Lung (tissue), 12 donors: ENCODE data around the gene NOX5. TPM values are rescaled to one million over a fixed set of nuclear protein-coding genes. Genes with fewer than 3 reads are reported as not detected.

ENCODE experiments used
- ATAC-seq: fragments of 200-7000 bp; cut with Tn5 transposase; one replicate; pipeline ENCODE4 v1.9.1; 2020; ENCODE audit warnings: moderate number of reproducible peaks; ENCODE audit not compliant: insufficient read depth, low FRiP score
- DNase-seq, 3 donors: peaks; one replicate each; pipeline ENCODE4 v3.0.0-alpha.2; 2013 to 2017
- H3K27ac ChIP-seq, 2 donors: one replicate each; pipeline ENCODE4 v1.5.1; 2013; ENCODE audit warnings: mild to moderate bottlenecking in 2 of 2, moderate library complexity in 2 of 2, control low read depth in 1 of 2, inconsistent platforms in 1 of 2, low read depth in 1 of 2, low read length in 1 of 2
- H3K27me3 ChIP-seq, 3 donors: one replicate each; pipeline ENCODE4 v1.5.1; 2013; ENCODE audit warnings: low read length in 2 of 3; ENCODE audit not compliant: control insufficient read depth in 3 of 3, insufficient read depth in 3 of 3
- H3K36me3 ChIP-seq, 4 donors: one replicate each; pipeline ENCODE4 v1.5.1; 2013; ENCODE audit warnings: low read length in 4 of 4, mild to moderate bottlenecking in 1 of 4, moderate library complexity in 1 of 4; ENCODE audit not compliant: control insufficient read depth in 4 of 4, insufficient read depth in 4 of 4
- H3K4me1 ChIP-seq, 5 donors: one replicate each; pipeline ENCODE4 v1.5.1; 2013; ENCODE audit warnings: low read length in 5 of 5, mild to moderate bottlenecking in 2 of 5, moderate library complexity in 1 of 5; ENCODE audit not compliant: control insufficient read depth in 5 of 5, insufficient read depth in 5 of 5
- H3K4me3 ChIP-seq: one replicate; pipeline ENCODE4 v1.5.1; 2013; ENCODE audit warnings: mild to moderate bottlenecking, control low read depth, moderate library complexity
- H3K9ac ChIP-seq, 2 donors: one replicate each; pipeline ENCODE4 v1.5.1; 2013; ENCODE audit warnings: low read length in 2 of 2, control low read depth in 1 of 2; ENCODE audit not compliant: insufficient read depth in 1 of 2
- H3K9me3 ChIP-seq, 4 donors: one replicate each; pipeline ENCODE4 v1.5.1; 2013; ENCODE audit warnings: low read length in 3 of 4, mild to moderate bottlenecking in 1 of 4, moderate library complexity in 1 of 4; ENCODE audit not compliant: control insufficient read depth in 4 of 4, insufficient read depth in 3 of 4
- WGBS, 2 donors: extraction: QIAGEN DNeasy Blood & Tissue Kit; methylation state at CpG; one replicate each; pipeline ENCODE4 v1.1.7; 2013; 5-methylcytosine and 5-hydroxymethylcytosine counted together
- polyA plus RNA-seq, 2 donors: library from polyadenylated mRNA; stranded (reverse); fragments of 200-250 nt; gene quantifications; one replicate each; pipeline ENCODE4 v1.2.1, GENCODE V29; 2013
- total RNA-seq, 2 donors: library from RNA; depleted of rRNA in 1 of 2; stranded (reverse); fragments of >200 nt in 1 of 2; gene quantifications; one replicate each; pipeline ENCODE4 v1.2.1, GENCODE V29; 2014 to 2021
- TF ChIP-seq, protein P1 (sequence below): IDR thresholded peaks from 2 replicates; pipeline ENCODE4 v1.5.1; 2012; ENCODE audit warnings: mild to moderate bottlenecking; ENCODE audit errors: control extremely low read depth, extremely low read depth
- donor health status: control.
- donor health status: control.
- donor health status: Bipolar disorder and iron deficiency.
- donor health status: healthy.
- donor health status: DM: yes; HTN: yes; CAD: no.

The NOX5 gene
- total and polyA plus RNA-seq, 4 donors = 0.03 to 0.77 (median 0.09) TPM

DNA sequence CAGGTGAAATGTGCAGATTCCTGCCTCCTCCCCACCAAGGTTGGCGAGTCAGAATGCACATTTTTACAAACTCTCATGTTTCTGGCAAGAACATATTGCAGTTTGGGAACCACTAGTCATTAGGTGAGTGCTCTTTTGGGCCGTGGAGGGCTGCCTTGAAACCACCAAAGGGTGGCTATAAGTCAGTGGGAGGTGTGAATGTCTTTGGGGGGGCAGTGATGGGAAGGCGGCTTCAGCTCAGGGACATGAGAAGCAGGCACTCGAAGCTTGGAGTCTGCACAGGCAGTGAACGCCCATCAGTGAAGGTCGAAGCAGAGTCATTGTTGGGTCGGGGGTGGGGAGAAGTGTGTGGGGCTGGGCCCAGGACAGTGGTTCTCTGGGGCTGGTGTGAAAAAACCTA, 1.1 kb downstream of the NOX5 start:
- H3K36me3 ChIP-seq = no peaks in the 10 kb centered on the region
- no peaks in the 10 kb centered on the region for H3K9me3 ChIP-seq
- TF ChIP-seq, protein P1, sequence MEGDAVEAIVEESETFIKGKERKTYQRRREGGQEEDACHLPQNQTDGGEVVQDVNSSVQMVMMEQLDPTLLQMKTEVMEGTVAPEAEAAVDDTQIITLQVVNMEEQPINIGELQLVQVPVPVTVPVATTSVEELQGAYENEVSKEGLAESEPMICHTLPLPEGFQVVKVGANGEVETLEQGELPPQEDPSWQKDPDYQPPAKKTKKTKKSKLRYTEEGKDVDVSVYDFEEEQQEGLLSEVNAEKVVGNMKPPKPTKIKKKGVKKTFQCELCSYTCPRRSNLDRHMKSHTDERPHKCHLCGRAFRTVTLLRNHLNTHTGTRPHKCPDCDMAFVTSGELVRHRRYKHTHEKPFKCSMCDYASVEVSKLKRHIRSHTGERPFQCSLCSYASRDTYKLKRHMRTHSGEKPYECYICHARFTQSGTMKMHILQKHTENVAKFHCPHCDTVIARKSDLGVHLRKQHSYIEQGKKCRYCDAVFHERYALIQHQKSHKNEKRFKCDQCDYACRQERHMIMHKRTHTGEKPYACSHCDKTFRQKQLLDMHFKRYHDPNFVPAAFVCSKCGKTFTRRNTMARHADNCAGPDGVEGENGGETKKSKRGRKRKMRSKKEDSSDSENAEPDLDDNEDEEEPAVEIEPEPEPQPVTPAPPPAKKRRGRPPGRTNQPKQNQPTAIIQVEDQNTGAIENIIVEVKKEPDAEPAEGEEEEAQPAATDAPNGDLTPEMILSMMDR = no peak
- no peaks in the 10 kb centered on the region for H3K27me3 ChIP-seq
- H3K4me1 ChIP-seq = no peaks in the 10 kb centered on the region
- H3K27ac ChIP-seq = no peak overlapping the region
- ATAC-seq (no peak), DNase-seq (no peak)
- WGBS, 2 donors = 81 to 85% methylated on average over 7 of the region's 7 CpGs
- H3K4me3 ChIP-seq = no peak overlapping the region
- H3K9ac ChIP-seq = no peak overlapping the region

DNA sequence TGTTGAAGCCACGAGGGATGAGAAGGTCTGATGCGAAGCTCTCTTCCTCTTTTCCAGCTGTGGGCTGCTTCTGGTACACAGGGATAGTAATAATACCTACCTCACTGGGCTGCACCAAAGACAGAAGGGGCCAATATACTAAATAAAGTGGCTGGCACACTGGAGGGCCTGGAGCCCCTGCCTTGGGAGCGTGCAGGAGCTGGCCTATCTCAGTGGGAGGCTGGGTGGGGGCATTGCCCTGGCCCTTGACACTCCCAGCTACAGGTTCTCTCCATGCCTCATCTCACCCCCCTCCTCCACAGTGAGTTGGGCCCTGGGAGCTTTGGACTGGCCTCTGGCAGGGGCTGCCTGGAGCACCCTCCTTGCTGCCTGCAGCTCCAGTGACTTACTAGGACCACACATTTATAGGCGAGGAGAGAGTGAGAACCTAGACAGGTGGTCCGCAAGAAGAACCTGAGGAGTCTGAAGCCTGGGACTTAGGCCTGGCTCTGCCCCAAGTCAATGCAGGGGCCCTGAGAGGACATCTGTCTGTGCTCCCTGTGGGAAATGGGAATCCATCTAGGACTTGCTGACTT, 1.6 kb downstream of the NOX5 start:
- TF ChIP-seq, protein P1 = no peak
- no peaks in the 10 kb centered on the region for H3K27me3 ChIP-seq
- no peak for DNase-seq
- ATAC-seq = no peak
- no peak overlapping the region for H3K27ac ChIP-seq
- H3K9me3 ChIP-seq = no peaks in the 10 kb centered on the region
- no peaks in the 10 kb centered on the region for H3K36me3 ChIP-seq
- WGBS, 2 donors = 65 to 87% methylated on average over 5 of the region's 5 CpGs
- H3K9ac ChIP-seq = no peak overlapping the region
- no peaks in the 10 kb centered on the region for H3K4me1 ChIP-seq
- H3K4me3 ChIP-seq = no peak overlapping the region

- no peak overlapping the region for H3K4me3 ChIP-seq
- no peaks in the 10 kb centered on the region for H3K36me3 ChIP-seq
- H3K4me1 ChIP-seq = no peaks in the 10 kb centered on the region
- no peaks in the 10 kb centered on the region for H3K9me3 ChIP-seq
- WGBS, 2 donors = 73 to 89% methylated on average over 7 of the region's 7 CpGs
- TF ChIP-seq, protein P1 = no peak
- DNase-seq (no peak), ATAC-seq (no peak)
- H3K27me3 ChIP-seq = no peaks in the 10 kb centered on the region
- H3K9ac ChIP-seq = no peak overlapping the region
- no peak overlapping the region for H3K27ac ChIP-seq
These were observed 3.5 kb downstream of the NOX5 start for GRCh38 chr15:69017978-69018377.

GRCh38 chr15:69018951-69019350, 4.5 kb downstream of the NOX5 start:
- TF ChIP-seq, protein P1 = no peak
- Histone ChIP-seq H3K27me3 (no peaks in the 10 kb centered on the region), H3K4me3 (no peak overlapping the region), H3K4me1 (no peaks in the 10 kb centered on the region), H3K27ac (no peak overlapping the region), H3K36me3 (no peaks in the 10 kb centered on the region), H3K9ac (no peak overlapping the region), H3K9me3 (no peaks in the 10 kb centered on the region)
- 93% methylated on average over 6 of the region's 6 CpGs for WGBS, 2 donors
- ATAC-seq = no peak
- no peak for DNase-seq
